K562 (cell line): ENCODE data around the gene GPR108. TPM values are rescaled to one million over a fixed set of nuclear protein-coding genes. Genes with fewer than 3 reads are reported as not detected.

Experiments
- AFF4 ChIP-seq: sonication (generic); formaldehyde crosslinking; IDR thresholded peaks from 2 replicates; pipeline ENCODE4 v1.8.0; 2023; ENCODE audit warnings: mild to moderate bottlenecking, missing genetic modification reagents
- E2F3 ChIP-seq: fragments of 250-450 bp; sonication (Bioruptor Pico); IDR thresholded peaks from 2 replicates; pipeline ENCODE4 v1.4.0; 2020; ENCODE audit warnings: mild to moderate bottlenecking
- ESRRA ChIP-seq: fragments of 450-650 bp; IDR thresholded peaks from 2 replicates; pipeline ENCODE4 v1.6.1; 2014; ENCODE audit warnings: low read depth, mild to moderate bottlenecking, moderate library complexity, borderline replicate concordance
- ESRRB ChIP-seq: fragments of 250-450 bp; sonication (Bioruptor Pico); IDR thresholded peaks from 2 replicates; pipeline ENCODE4 v1.5.0; 2020; ENCODE audit warnings: mild to moderate bottlenecking, moderate library complexity, borderline replicate concordance
- ETS2 ChIP-seq: IDR thresholded peaks from 2 replicates; pipeline ENCODE4 v1.6.1; 2016; ENCODE audit warnings: borderline replicate concordance, missing genetic modification characterization, mild to moderate bottlenecking, moderate library complexity, missing compliant biosample characterization; ENCODE audit not compliant: poor library complexity, severe bottlenecking
- FOXM1 ChIP-seq, 2 experiments: fragments of 450-650 bp in 1 of 2; sonication (generic) in 1 of 2; formaldehyde crosslinking in 1 of 2; IDR thresholded peaks; 2 replicates each; pipeline versions ENCODE4 v1.6.1 to v1.9.0; 2017 to 2022; ENCODE audit warnings: low read depth in 2 of 2, mild to moderate bottlenecking in 2 of 2, missing genetic modification reagents in 1 of 2, moderate library complexity in 1 of 2
- GTF3C2 ChIP-seq: IDR thresholded peaks from 3 replicates; pipeline ENCODE4 v1.6.1; 2011; ENCODE audit warnings: borderline replicate concordance, mild to moderate bottlenecking, moderate library complexity; ENCODE audit not compliant: insufficient read length; ENCODE audit errors: extremely low read depth
- LARP7 ChIP-seq: fragments of 450-650 bp; IDR thresholded peaks from 2 replicates; pipeline ENCODE4 v1.6.1; 2016
- PATZ1 ChIP-seq: fragments of 250-450 bp; sonication (Bioruptor Pico); IDR thresholded peaks from 2 replicates; pipeline ENCODE4 v1.5.0; 2020; ENCODE audit warnings: mild to moderate bottlenecking, borderline replicate concordance
- POLR2G ChIP-seq: fragments of 200-400 bp; formaldehyde crosslinking; IDR thresholded peaks from 2 replicates; pipeline ENCODE4 v1.6.1; 2017; ENCODE audit warnings: low read depth, mild to moderate bottlenecking, antibody characterized with exemption, low read length, moderate library complexity
- RHOXF2B ChIP-seq: fragments of 250-450 bp; sonication (Bioruptor Pico); conservative IDR thresholded peaks from 2 replicates; pipeline ENCODE4 v1.5.1; 2021
- SLC30A9 ChIP-seq: fragments of 250-450 bp; sonication (Bioruptor Pico); IDR thresholded peaks from 2 replicates; pipeline ENCODE4 v1.8.0; 2022; ENCODE audit warnings: mild to moderate bottlenecking, moderate library complexity
- ZNF395 ChIP-seq: fragments of 200-800 bp; sonication (Bioruptor generic); IDR thresholded peaks from 2 replicates; pipeline ENCODE4 v1.6.1; 2017; ENCODE audit warnings: missing genetic modification characterization, missing compliant biosample characterization
- ZNF511 ChIP-seq: sonication (generic); formaldehyde crosslinking; IDR thresholded peaks from 2 replicates; pipeline ENCODE4 v1.8.0; 2022; ENCODE audit warnings: mild to moderate bottlenecking, missing genetic modification reagents
- polyA plus RNA-seq, 8 experiments: library from polyadenylated mRNA; depleted of rRNA in 4 of 8; stranded (reverse) in 5 of 8; unstranded in 3 of 8; fragments of >200 nt; fragmentation: Nextera tagmentation in 2 of 8; fragmentation: Illumina TruSeq in 1 of 8; extraction: Ambion mirVana in 2 of 8; extraction: Trizol in 1 of 8; gene quantifications; 2 replicates each; pipeline versions ENCODE4 v1.2.1 to v1.2.3, GENCODE V29; 2011 to 2014; ENCODE audit warnings: inconsistent platforms in 1 of 8, missing spikeins in 1 of 8
- total RNA-seq, 7 experiments: library from RNA; depleted of rRNA in 6 of 7; stranded (reverse); fragments of >200 nt in 6 of 7; fragmentation: Illumina TruSeq in 2 of 7; extraction: Trizol in 2 of 7; gene quantifications; 2 replicates each; pipeline versions ENCODE4 v1.2.1 to v1.2.3, GENCODE V29; 2011 to 2021; ENCODE audit warnings: low replicate concordance in 1 of 7

GPR108 gene
- total and polyA plus RNA-seq, 9 of the 15 experiments (the other 6 are each of a cell fraction or from before 2014, with no cell fraction given) = 2.4 to 33.2 (median 24.4) TPM

GRCh38 chr19:6767357-6768235 is 30.2 kb upstream of the GPR108 start, which contains the start of gene SH2D3A (continued):
- TF ChIP-seq ESRRA (no peak; the same call in 1 of the 2 replicates), ESRRB (CRISPR knock-in tag) (no peak), LARP7 (no peak), AFF4 (no peak), E2F3 (no peak), ETS2 (no peak), ZNF511 (CRISPR knock-in tag) (0 out of 2 replicates have a peak, but pooled peaks have one; percentile 63), SLC30A9 (CRISPR knock-in tag) (no peak), POLR2G (peak; percentile 83), FOXM1 (IDR thresholded peaks at IDR 0.05; ENCODE audit: low read depth) (no peak), FOXM1 (CRISPR knock-in tag; IDR thresholded peaks at IDR 0.05; ENCODE audit: low read depth) (no peak), ZNF395 (CRISPR knock-in tag) (no peak), RHOXF2B (CRISPR knock-in tag) (no peak), PATZ1 (no peak), GTF3C2 (no peak)
